CD4-positive, alpha-beta T cell (primary cell): ENCODE measurements around the gene TRAPPC2L. TPM values are rescaled to one million over a fixed set of nuclear protein-coding genes. Genes with fewer than 3 reads are reported as not detected.

Source experiments
- ATAC-seq: fragments of 200-7000 bp; cut with Tn5 transposase; one replicate; pipeline ENCODE4 v1.10.0; 2022; ENCODE audit warnings: mild to moderate bottlenecking; ENCODE audit not compliant: poor library complexity
- CTCF ChIA-PET: fragments of 350-600 bp; sonication (Branson Sonifier 250); formaldehyde crosslinking; loops from one replicate; lab custom pipeline; 2021; ENCODE audit warnings: antibody characterized with exemption, inconsistent platforms; lab: Charles Lee
- POLR2A ChIA-PET: fragments of 350-600 bp; sonication (Branson Sonifier 250); formaldehyde crosslinking; loops from one replicate; lab custom pipeline; 2021; ENCODE audit warnings: antibody characterized with exemption, inconsistent platforms; lab: Charles Lee
- DNase-seq, 14 experiments: peaks; one replicate each; pipeline ENCODE4 v3.0.0-alpha.2; 2013 to 2020; ENCODE audit warnings: mixed read lengths in 2 of 14
- H3K27ac ChIP-seq, 2 donors: one replicate each; pipeline versions ENCODE4 v1.5.1 to v1.7.0; 2013; ENCODE audit warnings: low read length in 2 of 2, low read depth in 1 of 2, mild to moderate bottlenecking in 1 of 2
- H3K27me3 ChIP-seq, 2 experiments: 1 replicate in 1 of 2; 2 replicates in 1 of 2; pipeline versions ENCODE4 v1.6.1 to v1.7.0; 2013; ENCODE audit warnings: low read length in 2 of 2, control low read depth in 1 of 2, mild to moderate bottlenecking in 1 of 2, moderate library complexity in 1 of 2; ENCODE audit not compliant: insufficient read depth in 2 of 2, control insufficient read depth in 1 of 2
- H3K36me3 ChIP-seq: one replicate; pipeline ENCODE4 v1.6.1; 2013; ENCODE audit warnings: low read length, control low read depth; ENCODE audit not compliant: insufficient read depth
- H3K4me1 ChIP-seq: one replicate; pipeline ENCODE4 v1.6.1; 2013; ENCODE audit warnings: low read length, control low read depth; ENCODE audit not compliant: insufficient read depth
- H3K4me3 ChIP-seq: one replicate; pipeline ENCODE4 v1.5.1; 2013; ENCODE audit warnings: mild to moderate bottlenecking, low read length, moderate library complexity
- H3K9me3 ChIP-seq, 2 experiments: 1 replicate in 1 of 2; 2 replicates in 1 of 2; pipeline versions ENCODE4 v1.6.1 to v1.7.0; 2013; ENCODE audit warnings: low read length in 2 of 2, mild to moderate bottlenecking in 2 of 2, control low read depth in 1 of 2, moderate library complexity in 1 of 2; ENCODE audit not compliant: control insufficient read depth in 1 of 2, insufficient read depth in 1 of 2
- H3K27ac Mint-ChIP-seq: one replicate; pipeline ENCODE4 v1.8.0; 2020; ENCODE audit warnings: mixed read lengths
- H3K27me3 Mint-ChIP-seq: one replicate; pipeline ENCODE4 v1.8.0; 2021; ENCODE audit warnings: mixed read lengths
- H3K36me3 Mint-ChIP-seq: one replicate; pipeline ENCODE4 v1.8.0; 2021; ENCODE audit warnings: low read depth, mixed read lengths
- H3K4me1 Mint-ChIP-seq: one replicate; pipeline ENCODE4 v1.8.0; 2021; ENCODE audit warnings: low read depth, mixed read lengths
- H3K4me3 Mint-ChIP-seq: one replicate; pipeline ENCODE4 v1.8.0; 2020; ENCODE audit warnings: mild to moderate bottlenecking, mixed read lengths
- H3K9me3 Mint-ChIP-seq: one replicate; pipeline ENCODE4 v1.8.0; 2020; ENCODE audit warnings: mixed read lengths
- CTCF ChIP-seq: fragments of 200-600 bp; IDR thresholded peaks from one replicate; pipeline ENCODE4 v1.8.0; 2022; ENCODE audit warnings: antibody characterized with exemption, mild to moderate bottlenecking
- intact Hi-C, 2 experiments: fragments of 100-400 bp; cut with DNase I in 1 of 2; cut with micrococcal nuclease in 1 of 2; formaldehyde crosslinking; loops; one replicate each; pipeline versions ENCODE4 v1.15.1 to v1.9.0; 2023 to 2025; cut with DNase I, micrococcal nuclease
- total RNA-seq, 174 experiments: library from RNA in 2 of 174; stranded (reverse) in 2 of 174; gene quantifications; one replicate each; pipeline ENCODE4 v1.2.3 and lab custom pipeline; 2021 to 2026

The TRAPPC2L gene
- total RNA-seq, 2 experiments from 2014 or later = 48.0 to 48.2 TPM

DNA sequence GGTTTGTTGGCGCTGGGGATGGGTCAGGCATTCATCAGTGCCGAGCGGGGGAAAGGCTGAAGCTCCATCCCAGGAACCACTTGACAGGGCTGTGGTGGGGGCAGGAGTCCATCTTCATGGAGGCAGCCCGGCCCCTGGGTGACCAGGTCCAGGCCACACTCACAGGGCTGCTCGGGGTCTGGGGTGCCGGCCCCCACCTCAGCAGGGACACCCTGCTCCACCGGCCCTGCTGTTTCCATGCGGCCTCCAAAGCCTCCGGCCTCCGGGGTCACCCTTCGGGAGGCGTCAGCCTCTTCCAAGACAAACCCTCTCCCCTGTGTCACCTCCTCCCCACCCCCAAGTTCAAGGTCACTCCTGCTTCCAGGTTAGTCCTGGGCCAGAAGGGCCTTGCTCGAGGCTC lies 22.3 kb upstream of the TRAPPC2L start:
- H3K9me3 ChIP-seq = no peaks in the 10 kb centered on the region
- no peak for TF ChIP-seq CTCF
- H3K27ac Mint-ChIP-seq = no peak overlapping the region
- H3K9me3 Mint-ChIP-seq = no peaks in the 10 kb centered on the region
- DNase-seq (no peak), ATAC-seq (no peak)
- no peak overlapping the region for H3K4me3 ChIP-seq
- no peak overlapping the region for H3K4me3 Mint-ChIP-seq
- H3K27me3 ChIP-seq = no peaks in the 10 kb centered on the region
- POLR2A ChIA-PET = no interaction called here
- CTCF ChIA-PET = no interaction called here
- H3K4me1 ChIP-seq = no peaks in the 10 kb centered on the region
- no peaks in the 10 kb centered on the region for H3K4me1 Mint-ChIP-seq
- H3K27me3 Mint-ChIP-seq = no peaks in the 10 kb centered on the region
- H3K36me3 Mint-ChIP-seq = no peaks in the 10 kb centered on the region
- H3K36me3 ChIP-seq = peaks cover 9% of the 10 kb centered on the region
- intact Hi-C loops = no loop called here
- no peak overlapping the region for H3K27ac ChIP-seq

DNA sequence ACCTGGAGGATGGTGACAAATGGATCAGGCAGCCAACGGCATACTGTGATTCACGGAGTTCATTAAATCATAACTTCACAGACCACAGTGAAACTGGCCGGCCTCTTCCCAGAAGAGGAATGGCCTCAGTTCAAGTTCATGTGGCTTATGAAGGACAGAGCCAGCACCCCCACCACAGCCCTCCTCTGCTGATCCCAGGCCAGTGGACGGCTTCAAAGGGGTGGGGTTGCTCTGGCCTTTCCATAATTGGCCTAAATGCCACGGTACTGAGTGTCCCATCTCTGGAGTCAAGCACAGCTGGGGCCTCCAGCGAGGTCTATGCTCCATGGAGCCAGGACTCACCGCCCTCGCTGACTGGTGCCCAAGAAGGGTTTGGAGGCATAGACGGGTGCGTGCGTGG lies 21.5 kb upstream of the TRAPPC2L start:
- Mint-ChIP-seq H3K4me3 (no peak overlapping the region), H3K27ac (no peak overlapping the region), H3K36me3 (peaks cover 4% of the 10 kb centered on the region), H3K9me3 (no peaks in the 10 kb centered on the region), H3K4me1 (no peaks in the 10 kb centered on the region), H3K27me3 (no peaks in the 10 kb centered on the region)
- TF ChIP-seq CTCF = no peak
- Histone ChIP-seq H3K36me3 (peaks cover 16% of the 10 kb centered on the region), H3K27ac (no peak overlapping the region), H3K27me3 (no peaks in the 10 kb centered on the region), H3K4me1 (no peaks in the 10 kb centered on the region), H3K4me3 (no peak overlapping the region), H3K9me3 (no peaks in the 10 kb centered on the region)
- no peak for ATAC-seq
- ChIA-PET CTCF (no interaction called here), POLR2A (no interaction called here)
- intact Hi-C loops = no loop called here
- no peak for DNase-seq

- Mint-ChIP-seq H3K27me3 (no peaks in the 10 kb centered on the region), H3K36me3 (peaks cover 4% of the 10 kb centered on the region), H3K4me1 (no peaks in the 10 kb centered on the region), H3K9me3 (no peaks in the 10 kb centered on the region), H3K27ac (no peak overlapping the region), H3K4me3 (no peak overlapping the region)
- H3K9me3 ChIP-seq = no peaks in the 10 kb centered on the region
- H3K27me3 ChIP-seq = no peaks in the 10 kb centered on the region
- H3K4me3 ChIP-seq = no peak overlapping the region
- ChIA-PET POLR2A (no interaction called here), CTCF (no interaction called here)
- intact Hi-C loops = no loop called here
- ATAC-seq (no peak), DNase-seq (no peak)
- H3K36me3 ChIP-seq = peaks cover 20% of the 10 kb centered on the region
- no peak overlapping the region for H3K27ac ChIP-seq
- H3K4me1 ChIP-seq = no peaks in the 10 kb centered on the region
- TF ChIP-seq CTCF = no peak
These were observed 21.1 kb upstream of the TRAPPC2L start for GRCh38 chr16:88835818-88836217.
